ENCODE data around the gene AURKA.

- TF ChIP-seq GATA2 (IDR thresholded peaks at IDR 0.05; ENCODE audit: low read depth, low read length) (no peak), GATA3 (IDR thresholded peaks at IDR 0.05; ENCODE audit: low read depth, low read length) (no peak)
Observed at GRCh38 chr20:56430461-56430860, 38.4 kb upstream of the AURKA start.
